ENCODE measurements around the gene TAMALIN. TPM values are rescaled to one million over a fixed set of nuclear protein-coding genes. Genes with fewer than 3 reads are reported as not detected.
A peak's percentile ranks its signal among the peaks of the same experiment; 100 is the strongest.

TAMALIN gene
- total and polyA plus RNA-seq, 2 of the 4 experiments (the other 2 are of a cell fraction), result 2.7 to 5.3 TPM

- POLR2A ChIA-PET (ENCODE audit: unreplicated experiment), result no interaction called here
These were observed 46.9 kb downstream of the TAMALIN start for GRCh38 chr12:52053536-52054209.

More at GRCh38 chr12:52053536-52054209, 46.9 kb downstream of the TAMALIN start:
- Histone ChIP-seq H4K8ac (ENCODE audit: low read depth in 2 of 2, low read length in 2 of 2) (no peak overlapping the region), H2BK120ac (ENCODE audit: low read depth, low read length) (no peak overlapping the region), H3K27ac (ENCODE audit: insufficient read depth, low read length) (0 out of 2 replicates have a peak overlapping the region, but pooled peaks have one; percentile 8), H3K4ac (ENCODE audit: low read depth, low read length) (no peak overlapping the region), H3K36me3 (ENCODE audit: control insufficient read depth, insufficient read depth, low read length) (peaks cover 38% of the 10 kb centered on the region), H2AK5ac (ENCODE audit: low read depth, low read length) (no peak overlapping the region), H3K14ac (replicated peaks; ENCODE audit: low read depth, low read length) (no peak overlapping the region), H3K18ac (ENCODE audit: low read depth, low read length) (no peak overlapping the region), H3K4me2 (ENCODE audit: low read depth, low read length) (peak overlapping the region; percentile 82), H3K79me1 (ENCODE audit: low read depth in 1 of 2, low read length in 2 of 2) (peaks cover 0 to 64% of the 10 kb centered on the region in 2 experiments; a peak in 2 of 4 replicates), H3K9me3 (ENCODE audit: control insufficient read depth, insufficient read depth, low read length) (no peaks in the 10 kb centered on the region), H2BK5ac (ENCODE audit: low read depth, low read length, poor library complexity, severe bottlenecking) (no peak overlapping the region), H2AK9ac (replicated peaks; ENCODE audit: low read depth, low read length, poor library complexity) (no peak overlapping the region), H2BK15ac (ENCODE audit: low read depth, low read length) (no peak overlapping the region), H3K23ac (ENCODE audit: low read depth, low read length) (no peak overlapping the region), H4K5ac (ENCODE audit: low read depth, low read length) (no peak overlapping the region), H3K9ac (ENCODE audit: low read depth, low read length) (peak overlapping the region; percentile 89), H4K20me1 (ENCODE audit: insufficient read depth, low read length) (peaks cover 46% of the 10 kb centered on the region), H3K9me1 (ENCODE audit: insufficient read depth, low read length) (peaks cover 14% of the 10 kb centered on the region; the same call in 1 of the 2 replicates), H4K91ac (ENCODE audit: insufficient read depth, low read depth, low read length) (no peak overlapping the region), H2BK20ac (ENCODE audit: low read depth, low read length) (no peak overlapping the region), H3K4me1 (ENCODE audit: control insufficient read depth, insufficient read depth, low read length) (peaks cover 18% of the 10 kb centered on the region), H3K56ac (ENCODE audit: extremely low read depth, insufficient read depth, low read length) (no peak overlapping the region), H3K27me3 (ENCODE audit: control insufficient read depth, insufficient read depth, low read length) (no peaks in the 10 kb centered on the region), H3K4me3 (ENCODE audit: insufficient read depth, low read depth, low read length) (peak overlapping the region; percentile 8), H2AFZ (replicated peaks; ENCODE audit: low read length, poor library complexity) (no peak overlapping the region)
- WGBS, 2 experiments (ENCODE audit: extremely low coverage in 2 of 2, insufficient read length in 1 of 2), result 79% methylated on average over 2 of the region's 9 CpGs; no CpG with 5 or more reads in 1 of the 2 experiments
- DNase-seq (peak; percentile 64), ATAC-seq (ENCODE audit: low read depth) (no peak)
- in situ Hi-C loops (cut with MboI; ENCODE audit: low sequenced_read_pairs) (no loop called here), dilution Hi-C loops (cut with HindIII; ENCODE audit: low sequenced_read_pairs, unreplicated experiment) (no loop called here), intact Hi-C loops (cut with micrococcal nuclease) (no loop called here)
- TF ChIP-seq CEBPB (IDR thresholded peaks at IDR 0.05; ENCODE audit: low read depth, low read length), result no peak
- no peak for TF ChIP-seq USF2 (IDR thresholded peaks at IDR 0.05; ENCODE audit: low read depth, low read length)
- TF ChIP-seq CHD1 (IDR thresholded peaks at IDR 0.05; ENCODE audit: low read depth, low read length), result no peak; the same call in 1 of the 2 replicates
- TF ChIP-seq RFX5 (IDR thresholded peaks at IDR 0.05; ENCODE audit: low read depth, low read length), result no peak
- peak; percentile 77 for TF ChIP-seq POLR2A (IDR thresholded peaks at IDR 0.05; ENCODE audit: low read depth, low read length)
- peak; percentile 93 for TF ChIP-seq MAZ (IDR thresholded peaks at IDR 0.05; ENCODE audit: borderline replicate concordance, low read depth, low read length)
- TF ChIP-seq SMC3 (IDR thresholded peaks at IDR 0.05; ENCODE audit: low read depth, low read length), result no peak
- no peak for TF ChIP-seq RAD21 (IDR thresholded peaks at IDR 0.05; ENCODE audit: low read length)
- TF ChIP-seq MAFK (IDR thresholded peaks at IDR 0.05; ENCODE audit: low read depth, low read length), result 0 out of 2 replicates have a peak, but pooled peaks have one; percentile 38
- CTCF ChIA-PET, result no interaction called here
- no TSS peak for BruUV-seq (replicated peaks)
